ENCODE results near the gene NCAM2. TPM values are rescaled to one million over a fixed set of nuclear protein-coding genes. Genes with fewer than 3 reads are reported as not detected.

Gene NCAM2
- total RNA-seq, 4 donors from 2014 or later, result 3.2 to 9.1 (median 4.6) TPM

- Histone ChIP-seq H3K27ac (peak overlapping the region in 3 of 4 donors; percentile 30 to 61 (median 33)), H3K4me3 (peak overlapping the region; percentile 23 to 60), H3K36me3 (no peaks in the 10 kb centered on the region), H3K9me3 (no peaks in the 10 kb centered on the region), H3K4me1 (peaks cover 0 to 25% (median 10%) of the 10 kb centered on the region in 3 donors), H3K27me3 (peaks cover 16% of the 10 kb centered on the region)
- ATAC-seq, result no peak
- WGBS, 2 donors (ENCODE audit: low coverage in 1 of 2), result 0% methylated on average over 7 to 8 of the region's 14 CpGs
- TF ChIP-seq POLR2AphosphoS5 (IDR thresholded peaks at IDR 0.05) (no peak), CTCF (IDR thresholded peaks at IDR 0.05) (no peak), EP300 (IDR thresholded peaks at IDR 0.05) (no peak), POLR2A (IDR thresholded peaks at IDR 0.05) (no peak)
These were observed 214 bp downstream of the NCAM2 start for GRCh38 chr21:20998456-20998789.

GRCh38 chr21:20998886-20999285 lies 677 bp downstream of the NCAM2 start:
- Histone ChIP-seq H3K4me1 (peaks cover 0 to 25% (median 10%) of the 10 kb centered on the region in 3 donors), H3K36me3 (no peaks in the 10 kb centered on the region), H3K27me3 (peaks cover 16% of the 10 kb centered on the region), H3K27ac (peak overlapping the region in 1 of 4 donors; percentile 61), H3K9me3 (no peaks in the 10 kb centered on the region), H3K4me3 (peak overlapping the region; percentile 23 to 60)
- TF ChIP-seq POLR2A (IDR thresholded peaks at IDR 0.05) (no peak), EP300 (IDR thresholded peaks at IDR 0.05) (no peak), POLR2AphosphoS5 (IDR thresholded peaks at IDR 0.05) (no peak), CTCF (IDR thresholded peaks at IDR 0.05) (no peak)
- 6% methylated on average over 5 of the region's 5 CpGs for WGBS, 2 donors (ENCODE audit: low coverage in 1 of 2)
- ATAC-seq, result no peak

- no peak overlapping the region for H3K27ac ChIP-seq
- 13% methylated on average over 3 of the region's 3 CpGs for WGBS, 2 donors (ENCODE audit: low coverage in 1 of 2)
- peaks cover 16% of the 10 kb centered on the region for H3K27me3 ChIP-seq
- H3K9me3 ChIP-seq, result no peaks in the 10 kb centered on the region
- TF ChIP-seq EP300 (IDR thresholded peaks at IDR 0.05), result no peak
- TF ChIP-seq POLR2AphosphoS5 (IDR thresholded peaks at IDR 0.05), result no peak
- no peak for TF ChIP-seq POLR2A (IDR thresholded peaks at IDR 0.05)
- TF ChIP-seq CTCF (IDR thresholded peaks at IDR 0.05), result peak; percentile 46 to 69 (median 58)
- H3K36me3 ChIP-seq, result no peaks in the 10 kb centered on the region
- peaks cover 0 to 25% (median 10%) of the 10 kb centered on the region in 3 donors for H3K4me1 ChIP-seq
- peak overlapping the region in 1 of 2 donors; percentile 60 for H3K4me3 ChIP-seq
- ATAC-seq, result no peak
These were observed 1.4 kb downstream of the NCAM2 start for GRCh38 chr21:20999659-21000058.

- no peak for TF ChIP-seq POLR2AphosphoS5 (IDR thresholded peaks at IDR 0.05)
- ATAC-seq, result no peak
- Histone ChIP-seq H3K36me3 (no peaks in the 10 kb centered on the region), H3K9me3 (no peaks in the 10 kb centered on the region), H3K4me3 (no peak overlapping the region), H3K4me1 (peaks cover 0 to 25% (median 10%) of the 10 kb centered on the region in 3 donors), H3K27ac (no peak overlapping the region), H3K27me3 (peaks cover 16% of the 10 kb centered on the region)
- WGBS, 2 donors (ENCODE audit: low coverage in 1 of 2), result 36 to 38% methylated on average over 3 of the region's 3 CpGs
These were observed 2.5 kb downstream of the NCAM2 start for GRCh38 chr21:21000591-21001175.

GRCh38 chr21:21001591-21002100 lies 3.4 kb downstream of the NCAM2 start:
- no peak for ATAC-seq
- 59 to 65% methylated on average over 6 of the region's 6 CpGs for WGBS, 2 donors (ENCODE audit: low coverage in 1 of 2)
- no peak overlapping the region for H3K27ac ChIP-seq
- H3K4me1 ChIP-seq, result peaks cover 0 to 25% (median 10%) of the 10 kb centered on the region in 3 donors
- no peaks in the 10 kb centered on the region for H3K9me3 ChIP-seq
- H3K36me3 ChIP-seq, result no peaks in the 10 kb centered on the region
- TF ChIP-seq POLR2A (IDR thresholded peaks at IDR 0.05), result no peak
- TF ChIP-seq POLR2AphosphoS5 (IDR thresholded peaks at IDR 0.05), result no peak
- TF ChIP-seq CTCF (IDR thresholded peaks at IDR 0.05), result no peak
- TF ChIP-seq EP300 (IDR thresholded peaks at IDR 0.05), result no peak
- H3K4me3 ChIP-seq, result no peak overlapping the region
- H3K27me3 ChIP-seq, result peaks cover 13% of the 10 kb centered on the region
